ENCODE data around the gene SPON1. TPM values are rescaled to one million over a fixed set of nuclear protein-coding genes. Genes with fewer than 3 reads are reported as not detected.
A peak's percentile ranks its signal among the peaks of the same experiment; 100 is the strongest.

The SPON1 gene
- total RNA-seq, 2 donors from 2014 or later, result 0.19 TPM; not detected in 1

GRCh38 chr11:14308897-14309387 is 346.4 kb downstream of the SPON1 start:
- H3K9me3 Mint-ChIP-seq, result no peaks in the 10 kb centered on the region
- ATAC-seq (no peak), DNase-seq (ENCODE audit: low spot score in 2 of 2) (no peak)
- no peak overlapping the region for H3K27ac Mint-ChIP-seq
- no peaks in the 10 kb centered on the region for H3K36me3 Mint-ChIP-seq

GRCh38 chr11:14309425-14310192 is 347.1 kb downstream of the SPON1 start:
- no peaks in the 10 kb centered on the region for H3K9me3 Mint-ChIP-seq
- H3K36me3 Mint-ChIP-seq, result no peaks in the 10 kb centered on the region
- no peak for ATAC-seq

GRCh38 chr11:14310679-14311078 is 348.2 kb downstream of the SPON1 start:
- no peak for DNase-seq (ENCODE audit: low spot score in 2 of 2)
- no peaks in the 10 kb centered on the region for H3K9me3 Mint-ChIP-seq
- H3K27ac Mint-ChIP-seq, result no peak overlapping the region
- H3K36me3 Mint-ChIP-seq, result no peaks in the 10 kb centered on the region
- ATAC-seq, result no peak

More at GRCh38 chr11:14309425-14310192, 347.1 kb downstream of the SPON1 start:
- H3K27ac Mint-ChIP-seq, result no peak overlapping the region
- DNase-seq (ENCODE audit: low spot score in 2 of 2), result no peak

GRCh38 chr11:14312736-14313438 is 350.4 kb downstream of the SPON1 start:
- ATAC-seq, result peak in 1 of 2 donors; percentile 71

GRCh38 chr11:14314127-14314526 is 351.6 kb downstream of the SPON1 start:
- ATAC-seq, result no peak
- Mint-ChIP-seq H3K27ac (no peak overlapping the region), H3K36me3 (peaks cover 0 to 12% of the 10 kb centered on the region in 2 donors), H3K9me3 (no peaks in the 10 kb centered on the region)
- DNase-seq (ENCODE audit: low spot score in 2 of 2), result no peak

More at GRCh38 chr11:14312736-14313438, 350.4 kb downstream of the SPON1 start:
- peaks cover 0 to 11% of the 10 kb centered on the region in 2 donors for H3K36me3 Mint-ChIP-seq
- H3K27ac Mint-ChIP-seq, result no peak overlapping the region
- no peak for DNase-seq (ENCODE audit: low spot score in 2 of 2)
- H3K9me3 Mint-ChIP-seq, result no peaks in the 10 kb centered on the region

GRCh38 chr11:14315130-14315529 is 352.6 kb downstream of the SPON1 start:
- H3K27ac Mint-ChIP-seq, result no peak overlapping the region
- no peaks in the 10 kb centered on the region for H3K9me3 Mint-ChIP-seq
- no peak for ATAC-seq
- no peak for DNase-seq (ENCODE audit: low spot score in 2 of 2)
- peaks cover 0 to 12% of the 10 kb centered on the region in 2 donors for H3K36me3 Mint-ChIP-seq

Measured in activated naive CD4-positive, alpha-beta T cell treated with anti-CD3 and anti-CD28 coated beads, Interleukin-2, amount 50 U/mL, for 72 hours (primary cell).